Measurements from ENCODE around the gene SIAH2.

SIAH2 gene

DNA sequence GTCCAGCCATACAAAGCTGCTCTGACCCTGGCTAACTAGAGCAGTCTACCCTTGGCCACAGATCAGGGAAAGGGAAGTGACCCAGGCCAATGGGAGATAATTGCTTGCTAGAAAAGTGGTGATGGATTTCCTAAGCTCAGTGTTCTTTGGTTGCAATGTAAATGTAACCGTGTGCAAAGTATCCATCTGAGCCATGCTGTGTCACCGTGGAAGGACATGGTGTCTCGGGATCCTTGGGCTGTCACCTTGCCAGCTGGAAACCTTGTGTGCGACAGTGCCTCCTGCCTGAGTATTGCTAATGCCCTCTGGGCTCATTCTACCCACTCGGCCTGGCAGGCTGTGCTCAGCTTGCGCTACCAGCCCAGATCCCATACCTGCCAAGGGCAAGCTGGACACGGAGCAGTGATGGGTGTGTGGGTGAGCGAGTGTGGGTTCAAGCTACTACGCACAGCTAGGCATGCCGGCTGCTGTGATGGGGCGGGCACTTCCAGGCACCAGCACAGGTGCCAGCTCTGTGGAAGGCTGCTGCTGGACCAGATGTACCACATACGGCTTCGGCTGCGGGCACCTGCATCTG is 10.7 kb upstream of the SIAH2 start:
- TF ChIP-seq, protein P1, sequence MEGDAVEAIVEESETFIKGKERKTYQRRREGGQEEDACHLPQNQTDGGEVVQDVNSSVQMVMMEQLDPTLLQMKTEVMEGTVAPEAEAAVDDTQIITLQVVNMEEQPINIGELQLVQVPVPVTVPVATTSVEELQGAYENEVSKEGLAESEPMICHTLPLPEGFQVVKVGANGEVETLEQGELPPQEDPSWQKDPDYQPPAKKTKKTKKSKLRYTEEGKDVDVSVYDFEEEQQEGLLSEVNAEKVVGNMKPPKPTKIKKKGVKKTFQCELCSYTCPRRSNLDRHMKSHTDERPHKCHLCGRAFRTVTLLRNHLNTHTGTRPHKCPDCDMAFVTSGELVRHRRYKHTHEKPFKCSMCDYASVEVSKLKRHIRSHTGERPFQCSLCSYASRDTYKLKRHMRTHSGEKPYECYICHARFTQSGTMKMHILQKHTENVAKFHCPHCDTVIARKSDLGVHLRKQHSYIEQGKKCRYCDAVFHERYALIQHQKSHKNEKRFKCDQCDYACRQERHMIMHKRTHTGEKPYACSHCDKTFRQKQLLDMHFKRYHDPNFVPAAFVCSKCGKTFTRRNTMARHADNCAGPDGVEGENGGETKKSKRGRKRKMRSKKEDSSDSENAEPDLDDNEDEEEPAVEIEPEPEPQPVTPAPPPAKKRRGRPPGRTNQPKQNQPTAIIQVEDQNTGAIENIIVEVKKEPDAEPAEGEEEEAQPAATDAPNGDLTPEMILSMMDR (IDR thresholded peaks at IDR 0.05), result no peak
- intact Hi-C loops (cut with DNase I; ENCODE audit: low total_unique reads), result loop anchor here (10.0 kb wide), 1 partner anchor 301 kb away; no protein-coding TSS in a partner anchor
- Histone ChIP-seq H3K9me3 (no peaks in the 10 kb centered on the region), H3K36me3 (no peaks in the 10 kb centered on the region), H3K27me3 (no peaks in the 10 kb centered on the region), H3K4me3 (no peak overlapping the region), H3K27ac (no peak overlapping the region), H3K4me1 (no peaks in the 10 kb centered on the region)
- no peak for DNase-seq

DNA sequence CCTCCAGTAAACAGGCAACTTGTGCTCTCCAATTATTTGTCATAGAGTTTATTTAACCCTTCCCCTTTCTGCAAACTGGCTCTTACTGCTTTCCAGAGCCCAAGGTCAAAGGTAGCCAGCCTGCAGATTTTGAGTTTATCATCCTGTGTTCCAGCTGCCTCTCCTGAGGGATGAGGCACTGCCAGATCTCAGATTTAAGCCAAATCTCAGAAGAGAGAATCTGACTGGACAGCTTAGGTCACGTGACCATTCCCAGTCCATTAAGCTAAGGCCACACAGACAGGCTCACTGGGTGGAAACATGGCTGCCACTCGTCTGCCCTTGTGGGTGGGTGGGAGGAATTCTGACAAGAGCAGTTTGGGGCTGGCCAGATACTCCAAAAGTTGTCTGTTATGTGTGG is 8.6 kb upstream of the SIAH2 start:
- intact Hi-C loops (cut with DNase I; ENCODE audit: low total_unique reads), result loop anchor here (10.0 kb wide), 1 partner anchor 303 kb away; no protein-coding TSS in a partner anchor
- Histone ChIP-seq H3K36me3 (no peaks in the 10 kb centered on the region), H3K4me3 (no peak overlapping the region), H3K4me1 (no peaks in the 10 kb centered on the region), H3K9me3 (no peaks in the 10 kb centered on the region), H3K27me3 (no peaks in the 10 kb centered on the region), H3K27ac (no peak overlapping the region)
- no peak for DNase-seq
- TF ChIP-seq, protein P1 (IDR thresholded peaks at IDR 0.05), result no peak

DNA sequence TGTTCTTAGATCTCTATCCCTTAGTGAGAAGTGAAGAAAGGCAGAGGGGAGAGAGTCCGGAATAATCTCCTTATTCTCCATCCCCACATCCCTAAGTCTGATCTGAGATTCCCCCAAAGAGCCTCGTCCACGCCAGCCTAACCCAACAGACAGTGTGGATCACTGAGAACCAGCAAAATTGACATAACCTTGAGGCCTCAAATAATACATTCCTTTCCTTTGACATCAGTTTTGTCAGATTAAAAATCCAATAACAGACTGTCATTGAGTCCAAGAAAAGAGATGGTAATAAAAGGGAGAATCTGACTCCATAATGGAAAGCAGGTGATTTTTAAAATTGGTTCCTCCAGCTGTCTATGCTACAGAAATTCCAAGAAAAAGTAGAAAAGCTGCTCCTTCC is 7.7 kb upstream of the SIAH2 start:
- TF ChIP-seq, protein P1 (IDR thresholded peaks at IDR 0.05), result no peak
- H3K9me3 ChIP-seq, result no peaks in the 10 kb centered on the region
- H3K27ac ChIP-seq, result no peak overlapping the region
- no peaks in the 10 kb centered on the region for H3K27me3 ChIP-seq
- no peak overlapping the region for H3K4me3 ChIP-seq
- no peaks in the 10 kb centered on the region for H3K4me1 ChIP-seq
- DNase-seq, result no peak
- no peaks in the 10 kb centered on the region for H3K36me3 ChIP-seq
- intact Hi-C loops (cut with DNase I; ENCODE audit: low total_unique reads), result loop anchor here (10.0 kb wide), 1 partner anchor 304 kb away; no protein-coding TSS in a partner anchor

DNA sequence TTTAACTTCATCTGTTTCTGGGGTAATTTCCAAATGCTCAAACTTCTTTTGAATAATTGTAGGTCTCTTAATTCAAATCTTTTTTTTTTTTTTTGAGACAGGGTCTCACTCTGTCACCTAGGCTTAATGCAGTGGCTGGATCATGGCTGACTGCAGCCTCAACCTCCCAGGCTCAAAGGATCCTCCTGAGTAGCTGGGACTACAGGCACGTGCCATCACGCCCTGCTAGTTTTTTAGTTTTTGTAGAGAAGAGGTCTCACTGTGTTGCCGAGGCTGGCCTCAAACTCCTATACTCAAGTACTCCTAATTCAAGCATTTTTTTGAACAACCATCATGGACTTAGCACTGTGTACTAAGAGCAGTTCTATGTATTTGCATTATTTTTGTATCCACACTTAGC is 3.8 kb upstream of the SIAH2 start:
- Histone ChIP-seq H3K4me3 (no peak overlapping the region), H3K36me3 (no peaks in the 10 kb centered on the region), H3K27me3 (no peaks in the 10 kb centered on the region), H3K9me3 (no peaks in the 10 kb centered on the region), H3K4me1 (peaks cover 0 to 10% (median 2%) of the 10 kb centered on the region in 4 donors), H3K27ac (no peak overlapping the region)
- TF ChIP-seq, protein P1 (IDR thresholded peaks at IDR 0.05), result no peak
- no peak for DNase-seq
- intact Hi-C loops (cut with DNase I; ENCODE audit: low total_unique reads), result loop anchor here (10.0 kb wide), 1 partner anchor 362 kb away; the partner anchor contains the start of gene TSC22D2

DNA sequence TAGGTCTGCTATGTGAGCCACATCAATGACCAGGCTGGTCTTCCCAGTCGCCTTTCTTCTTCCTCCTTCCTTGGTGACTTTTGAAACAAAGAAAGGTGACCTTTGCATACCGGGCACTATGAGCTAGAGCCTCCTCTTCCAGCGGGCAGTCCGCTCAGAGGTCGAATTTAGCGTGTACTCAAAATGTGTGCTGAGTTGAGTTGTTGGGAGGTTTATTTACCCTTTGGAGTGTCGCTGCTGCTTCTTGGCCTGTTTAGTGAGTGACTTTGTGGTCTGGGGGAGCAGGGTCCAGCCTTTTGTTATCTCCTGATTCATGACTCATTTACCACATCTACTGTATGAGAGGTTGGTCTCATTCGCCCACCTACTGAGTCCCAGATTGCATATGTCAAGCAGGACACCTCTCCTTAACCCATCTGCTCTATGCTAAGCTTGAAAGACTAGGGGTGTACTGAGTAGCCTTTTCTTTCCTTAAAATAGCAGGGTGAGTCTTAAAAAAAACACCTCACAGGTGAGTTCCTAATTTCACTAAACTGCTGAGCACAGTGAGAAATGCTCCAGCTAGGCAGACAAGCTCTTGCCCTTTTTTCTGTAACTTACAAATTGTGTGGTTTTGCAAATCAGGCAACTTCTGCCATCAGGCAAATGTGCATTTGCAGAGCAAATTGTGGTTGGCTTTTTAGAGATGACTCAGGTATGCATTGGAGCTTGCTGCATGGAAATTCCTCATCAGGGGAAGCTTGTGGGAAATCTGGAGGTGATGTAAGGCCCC is 3.2 kb upstream of the SIAH2 start:
- intact Hi-C loops (cut with DNase I; ENCODE audit: low total_unique reads), result loop anchor here (10.0 kb wide), 1 partner anchor 361 kb away; the partner anchor contains the start of gene TSC22D2
- Histone ChIP-seq H3K4me1 (peaks cover 0 to 12% (median 2%) of the 10 kb centered on the region in 4 donors), H3K9me3 (no peaks in the 10 kb centered on the region), H3K27ac (no peak overlapping the region), H3K27me3 (no peaks in the 10 kb centered on the region), H3K36me3 (no peaks in the 10 kb centered on the region), H3K4me3 (no peak overlapping the region)
- TF ChIP-seq, protein P1 (IDR thresholded peaks at IDR 0.05), result no peak
- no peak for DNase-seq
